H1 (cell line): Measurements from ENCODE around the gene KIF5A. TPM values are rescaled to one million over a fixed set of nuclear protein-coding genes. Genes with fewer than 3 reads are reported as not detected.

Source experiments
- CTCF ChIA-PET: fragments of 300-600 bp; sonication (Branson Sonifier 250); formaldehyde crosslinking; loops from one replicate; lab custom pipeline; 2021; ENCODE audit not compliant: partially characterized antibody; lab: Charles Lee
- POLR2A ChIA-PET: fragments of 300-600 bp; sonication (Branson Sonifier 250); formaldehyde crosslinking; loops from one replicate; lab custom pipeline; 2021; ENCODE audit warnings: inconsistent platforms; ENCODE audit not compliant: partially characterized antibody; lab: Charles Lee
- DNase-seq, 2 experiments: peaks; one replicate each; pipeline versions ENCODE4 v3.0.0 to v3.0.0-alpha.2; 2010 to 2022; ENCODE audit warnings: low spot score in 2 of 2, low read depth in 1 of 2, mixed read lengths in 1 of 2
- FAIRE-seq: peaks from 2 replicates; lab custom pipeline; 2011; peaks lifted over from hg19 to GRCh38; lab: Jason Lieb, UNC
- H2AFZ ChIP-seq: 2 replicates; pipeline ENCODE4 v1.8.1; 2012; ENCODE audit warnings: low read length, inconsistent platforms
- H2AK5ac ChIP-seq: 2 replicates; pipeline ENCODE4 v1.6.1; 2013; ENCODE audit warnings: low read depth, low read length
- H2BK120ac ChIP-seq: replicated peaks from 2 replicates; pipeline ENCODE3; 2013; ENCODE audit warnings: low read depth, low read length, inconsistent platforms
- H2BK12ac ChIP-seq: 2 replicates; pipeline ENCODE4 v1.6.1; 2013; ENCODE audit warnings: low read depth, low read length
- H2BK15ac ChIP-seq: 2 replicates; pipeline ENCODE4 v1.6.1; 2013; ENCODE audit warnings: low read length
- H2BK20ac ChIP-seq: 2 replicates; pipeline ENCODE4 v1.6.1; 2013; ENCODE audit warnings: low read length
- H2BK5ac ChIP-seq: 2 replicates; pipeline ENCODE4 v1.6.1; 2013; ENCODE audit warnings: low read depth, low read length
- H3K14ac ChIP-seq: 2 replicates; pipeline ENCODE4 v1.6.1; 2013; ENCODE audit warnings: inconsistent platforms; ENCODE audit not compliant: insufficient read length
- H3K18ac ChIP-seq: 2 replicates; pipeline ENCODE4 v1.6.1; 2013; ENCODE audit warnings: low read length; ENCODE audit errors: extremely low read depth
- H3K23ac ChIP-seq: 2 replicates; pipeline ENCODE4 v1.6.1; 2013; ENCODE audit warnings: inconsistent platforms; ENCODE audit not compliant: insufficient read length
- H3K23me2 ChIP-seq: 2 replicates; pipeline ENCODE4 v1.6.1; 2013; ENCODE audit warnings: low read depth, low read length
- H3K27ac ChIP-seq: 2 replicates; pipeline ENCODE4 v1.6.1; 2011; ENCODE audit warnings: low read depth, low read length, inconsistent platforms
- H3K27me3 ChIP-seq, 4 experiments: replicated peaks in 1 of 4; 1 replicate in 1 of 4; 2 replicates in 3 of 4; pipeline versions ENCODE4 v1.6.1 to v1.8.1; 2011 to 2013; ENCODE audit warnings: low read length in 3 of 4, mild to moderate bottlenecking in 3 of 4, inconsistent platforms in 2 of 4, mixed read lengths in 2 of 4, moderate library complexity in 1 of 4; ENCODE audit not compliant: control insufficient read depth in 3 of 4, insufficient read depth in 3 of 4; ENCODE audit errors: extremely low read depth in 1 of 4
- H3K36me3 ChIP-seq, 4 experiments: 2 replicates each; pipeline versions ENCODE4 v1.6.1 to v1.8.1; 2011 to 2013; ENCODE audit warnings: mild to moderate bottlenecking in 4 of 4, low read length in 3 of 4, moderate library complexity in 2 of 4, control low read depth in 1 of 4, inconsistent platforms in 1 of 4; ENCODE audit not compliant: insufficient read depth in 4 of 4, control insufficient read depth in 2 of 4
- H3K4ac ChIP-seq: replicated peaks from 2 replicates; pipeline ENCODE3; 2013; ENCODE audit warnings: low read length, low read depth, mixed read lengths, inconsistent platforms; ENCODE audit not compliant: insufficient read length
- H3K4me1 ChIP-seq, 4 experiments: replicated peaks in 1 of 4; 1 replicate in 1 of 4; 2 replicates in 3 of 4; pipeline versions ENCODE4 v1.6.1 to v1.8.1; 2011 to 2013; ENCODE audit warnings: low read length in 3 of 4, inconsistent platforms in 2 of 4, mixed read lengths in 1 of 4; ENCODE audit not compliant: insufficient read depth in 4 of 4, control insufficient read depth in 3 of 4
- H3K4me2 ChIP-seq, 2 experiments: 2 replicates each; pipeline versions ENCODE4 v1.6.1 to v1.8.1; 2011 to 2013; ENCODE audit warnings: low read depth in 2 of 2, low read length in 2 of 2, control low read depth in 1 of 2, inconsistent platforms in 1 of 2, mild to moderate bottlenecking in 1 of 2; ENCODE audit not compliant: insufficient read depth in 1 of 2
- H3K4me3 ChIP-seq, 4 experiments: fragments of 200-600, 300-600 bp in 1 of 4; sonication (generic), shearing (Covaris generic), sonication (Bioruptor Twin) in 1 of 4; 2 replicates each; pipeline versions ENCODE4 v1.5.1 to v1.8.1; 2011 to 2016; ENCODE audit warnings: low read length in 4 of 4, low read depth in 3 of 4, control low read depth in 2 of 4, inconsistent platforms in 2 of 4, mild to moderate bottlenecking in 2 of 4, mixed read lengths in 1 of 4, moderate library complexity in 1 of 4; ENCODE audit not compliant: insufficient read depth in 2 of 4; ENCODE audit errors: extremely low read depth in 1 of 4
- H3K56ac ChIP-seq: replicated peaks from 2 replicates; pipeline ENCODE3; 2013; ENCODE audit warnings: low read depth, mild to moderate bottlenecking, mixed read lengths, low read length, inconsistent platforms; ENCODE audit not compliant: insufficient read length
- H3K79me1 ChIP-seq: 2 replicates; pipeline ENCODE4 v1.6.1; 2013; ENCODE audit warnings: low read depth, low read length, control low read depth
- H3K79me2 ChIP-seq, 2 experiments: 2 replicates each; pipeline versions ENCODE4 v1.6.1 to v1.8.1; 2012 to 2013; ENCODE audit warnings: low read length in 2 of 2, mild to moderate bottlenecking in 2 of 2, inconsistent platforms in 1 of 2; ENCODE audit not compliant: insufficient read depth in 2 of 2, control insufficient read depth in 1 of 2
- H3K9ac ChIP-seq, 4 experiments: replicated peaks in 1 of 4; 1 replicate in 1 of 4; 2 replicates in 3 of 4; pipeline versions ENCODE4 v1.6.1 to v1.8.1; 2011 to 2013; ENCODE audit warnings: low read depth in 3 of 4, low read length in 3 of 4, control low read depth in 2 of 4, mild to moderate bottlenecking in 2 of 4, moderate library complexity in 2 of 4, inconsistent platforms in 1 of 4; ENCODE audit errors: extremely low read depth in 1 of 4
- H3K9me3 ChIP-seq, 2 experiments: 2 replicates each; pipeline versions ENCODE4 v1.6.1 to v1.8.1; 2012 to 2013; ENCODE audit warnings: mild to moderate bottlenecking in 2 of 2, moderate library complexity in 2 of 2, control low read depth in 1 of 2, inconsistent platforms in 1 of 2, low read depth in 1 of 2, low read length in 1 of 2, mixed read lengths in 1 of 2; ENCODE audit not compliant: insufficient read depth in 2 of 2
- H4K20me1 ChIP-seq, 2 experiments: replicated peaks in 1 of 2; 2 replicates each; pipeline versions ENCODE3 to v1.8.1; 2011 to 2013; ENCODE audit warnings: inconsistent platforms in 2 of 2, low read length in 2 of 2, mild to moderate bottlenecking in 1 of 2; ENCODE audit not compliant: insufficient read depth in 2 of 2, control insufficient read depth in 1 of 2
- H4K5ac ChIP-seq: 2 replicates; pipeline ENCODE4 v1.6.1; 2013; ENCODE audit warnings: low read length, low read depth, mixed read lengths, inconsistent platforms; ENCODE audit not compliant: insufficient read length
- H4K8ac ChIP-seq: 2 replicates; pipeline ENCODE4 v1.8.0; 2013; ENCODE audit warnings: mild to moderate bottlenecking, moderate library complexity, low read length, inconsistent platforms; ENCODE audit not compliant: insufficient read depth; ENCODE audit errors: extremely low read depth
- H4K91ac ChIP-seq: replicated peaks from 2 replicates; pipeline ENCODE3; 2013; ENCODE audit warnings: low read length, mixed read lengths, inconsistent platforms; ENCODE audit not compliant: insufficient read length
- BRCA1 ChIP-seq: IDR thresholded peaks from 2 replicates; pipeline ENCODE4 v1.6.1; 2012; ENCODE audit warnings: low read depth, low read length, improper control_type of control experiment
- CBX5 ChIP-seq: fragments of 300-800, 300-1000 bp; sonication (generic); IDR thresholded peaks from 2 replicates; pipeline ENCODE4 v1.7.1; 2016; ENCODE audit warnings: antibody characterized with exemption, low read length, low read depth
- CHD1 ChIP-seq: IDR thresholded peaks from 2 replicates; pipeline ENCODE4 v1.6.1; 2012; ENCODE audit warnings: low read depth, low read length, improper control_type of control experiment
- CTBP2 ChIP-seq: IDR thresholded peaks from 2 replicates; pipeline ENCODE4 v1.7.0; 2011; ENCODE audit warnings: borderline replicate concordance, mild to moderate bottlenecking, moderate library complexity, mixed read lengths, low read length; ENCODE audit not compliant: insufficient read depth, insufficient read length
- EP300 ChIP-seq, 2 experiments: IDR thresholded peaks; 1 replicate in 1 of 2; 2 replicates in 1 of 2; pipeline ENCODE4 v1.6.1; 2011 to 2012; ENCODE audit warnings: low read depth in 2 of 2, low read length in 2 of 2, mild to moderate bottlenecking in 2 of 2, borderline replicate concordance in 1 of 2, inconsistent platforms in 1 of 2, moderate library complexity in 1 of 2
- GTF2F1 ChIP-seq: IDR thresholded peaks from 2 replicates; pipeline ENCODE4 v1.6.1; 2012; ENCODE audit warnings: low read depth, low read length, improper control_type of control experiment, borderline replicate concordance
- KDM1A ChIP-seq: fragments of 200-600, 300-600 bp; sonication (generic); IDR thresholded peaks from 2 replicates; pipeline ENCODE4 v1.7.1; 2016; ENCODE audit warnings: mild to moderate bottlenecking, low read length, borderline replicate concordance
- SIX5 ChIP-seq: IDR thresholded peaks from 2 replicates; pipeline ENCODE4 v1.6.1; 2011; ENCODE audit warnings: mild to moderate bottlenecking, low read depth, low read length
- SP1 ChIP-seq: IDR thresholded peaks from 2 replicates; pipeline ENCODE4 v1.6.1; 2011; ENCODE audit warnings: low read depth, low read length
- TCF12 ChIP-seq: IDR thresholded peaks from 2 replicates; pipeline ENCODE4 v1.6.1; 2011; ENCODE audit warnings: low read depth, mild to moderate bottlenecking, low read length
- TEAD4 ChIP-seq: IDR thresholded peaks from 2 replicates; pipeline ENCODE4 v1.6.1; 2012; ENCODE audit warnings: low read depth, low read length, inconsistent platforms, mixed read lengths
- ZNF274 ChIP-seq: IDR thresholded peaks from 2 replicates; pipeline ENCODE4 v1.7.0; 2012; ENCODE audit warnings: low read length, borderline replicate concordance; ENCODE audit errors: extremely low read depth
- WGBS, 2 experiments: shearing (Covaris generic) in 1 of 2; methylation state at CpG; one replicate each; pipeline versions ENCODE4 v1.1.6 to v1.1.7; 2013 to 2015; ENCODE audit warnings: low lambda C conversion rate in 2 of 2, mixed read lengths in 2 of 2, inconsistent platforms in 1 of 2, low coverage in 1 of 2, missing lambda C conversion rate in 1 of 2; ENCODE audit not compliant: insufficient replicate concordance in 2 of 2, insufficient coverage in 1 of 2, insufficient read length in 1 of 2; ENCODE audit errors: extremely low coverage in 1 of 2, missing lambda C conversion rate in 1 of 2; 5-methylcytosine and 5-hydroxymethylcytosine counted together
- polyA plus RNA-seq, 7 experiments: library from polyadenylated mRNA; depleted of rRNA in 3 of 7; stranded (reverse) in 5 of 7; unstranded in 2 of 7; fragments of >200 nt in 5 of 7; fragments of 200-250 nt in 2 of 7; gene quantifications; 1 replicate in 5 of 7; 2 replicates in 1 of 7; 4 replicates in 1 of 7; pipeline versions ENCODE4 v1.2.1 to v1.2.3, GENCODE V29; 2011 to 2013; ENCODE audit warnings: missing spikeins in 2 of 7, mixed read lengths in 2 of 7
- total RNA-seq: library from RNA; stranded (reverse); fragmentation: NEBNext Ultra II Directional; extraction: Animal tissue kit (Norgen Biotek cat#: 25700); gene quantifications from 2 replicates; pipeline ENCODE4 v1.2.1, GENCODE V29; 2021
- TF ChIP-seq, protein P1 (sequence below): IDR thresholded peaks from 2 replicates; pipeline ENCODE4 v1.6.1; 2012; ENCODE audit warnings: low read length, inconsistent platforms

Gene KIF5A
- total and polyA plus RNA-seq, 2 of the 8 experiments (the other 6 are each of a cell fraction or from before 2014, with no cell fraction given): 10.7 to 21.9 TPM

DNA sequence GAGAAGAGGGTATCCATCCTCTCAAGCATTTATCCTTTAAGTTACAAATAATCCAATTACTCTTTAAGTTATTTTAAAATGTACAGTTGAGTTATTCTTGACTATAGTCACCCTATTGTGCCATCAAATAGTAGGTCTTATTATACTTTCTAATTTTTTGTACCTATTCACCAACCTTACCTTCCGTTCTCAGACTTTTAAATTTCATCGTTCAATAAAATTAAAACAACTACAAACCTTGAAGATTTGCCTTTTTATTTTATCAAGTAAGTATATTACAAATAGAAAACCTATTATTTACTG lies 1.9 kb upstream of the KIF5A start:
- no peaks in the 10 kb centered on the region for H3K9me3 ChIP-seq
- H3K18ac ChIP-seq: no peak overlapping the region
- no peak overlapping the region for H2BK5ac ChIP-seq
- peaks cover 8% of the 10 kb centered on the region for H3K79me1 ChIP-seq
- H2BK12ac ChIP-seq: no peak overlapping the region
- H3K56ac ChIP-seq: no peak overlapping the region
- H3K9ac ChIP-seq: no peak overlapping the region
- peaks cover 19% of the 10 kb centered on the region for H3K23me2 ChIP-seq
- ChIA-PET CTCF (no interaction called here), POLR2A (interaction anchor here (1.1 to 2.0 kb wide), 3 partner anchors 10 to 28 kb away, joined by 3 to 12 read pairs (median 5); partner anchors contain the start of gene DDIT3)
- H2AK5ac ChIP-seq: no peak overlapping the region
- H2BK15ac ChIP-seq: no peak overlapping the region
- no peak overlapping the region for H4K8ac ChIP-seq
- no peak overlapping the region for H3K4ac ChIP-seq
- H2BK120ac ChIP-seq: no peak overlapping the region
- H2BK20ac ChIP-seq: no peak overlapping the region
- WGBS, 2 experiments: 88 to 100% methylated on average over 2 of the region's 2 CpGs
- no peak overlapping the region for H2AFZ ChIP-seq
- peaks cover 9 to 12% of the 10 kb centered on the region in 2 experiments for H4K20me1 ChIP-seq
- H3K27ac ChIP-seq: no peak overlapping the region
- H3K4me3 ChIP-seq: no peak overlapping the region
- H3K4me2 ChIP-seq: no peak overlapping the region; a peak in 1 of 4 replicates
- DNase-seq: no peak
- H3K79me2 ChIP-seq: peaks cover 4 to 46% of the 10 kb centered on the region in 2 experiments; a peak in 3 of 4 replicates
- no peak overlapping the region for H3K14ac ChIP-seq
- no peak overlapping the region for H4K91ac ChIP-seq
- FAIRE-seq: no peak
- no peak overlapping the region for H3K23ac ChIP-seq
- H3K4me1 ChIP-seq: peaks cover 9 to 29% (median 11%) of the 10 kb centered on the region in 4 experiments; a peak in 6 of 7 replicates
- peaks cover 0 to 5% (median 3%) of the 10 kb centered on the region in 4 experiments; a peak in 2 of 7 replicates for H3K27me3 ChIP-seq
- no peak overlapping the region for H4K5ac ChIP-seq
- H3K36me3 ChIP-seq: no peaks in the 10 kb centered on the region
- TF ChIP-seq, protein P1, sequence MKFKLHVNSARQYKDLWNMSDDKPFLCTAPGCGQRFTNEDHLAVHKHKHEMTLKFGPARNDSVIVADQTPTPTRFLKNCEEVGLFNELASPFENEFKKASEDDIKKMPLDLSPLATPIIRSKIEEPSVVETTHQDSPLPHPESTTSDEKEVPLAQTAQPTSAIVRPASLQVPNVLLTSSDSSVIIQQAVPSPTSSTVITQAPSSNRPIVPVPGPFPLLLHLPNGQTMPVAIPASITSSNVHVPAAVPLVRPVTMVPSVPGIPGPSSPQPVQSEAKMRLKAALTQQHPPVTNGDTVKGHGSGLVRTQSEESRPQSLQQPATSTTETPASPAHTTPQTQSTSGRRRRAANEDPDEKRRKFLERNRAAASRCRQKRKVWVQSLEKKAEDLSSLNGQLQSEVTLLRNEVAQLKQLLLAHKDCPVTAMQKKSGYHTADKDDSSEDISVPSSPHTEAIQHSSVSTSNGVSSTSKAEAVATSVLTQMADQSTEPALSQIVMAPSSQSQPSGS: no peak
- TF ChIP-seq CBX5 (no peak), EP300 (IDR thresholded peaks at IDR 0.05; ENCODE audit: borderline replicate concordance in 1 of 2, low read depth in 2 of 2, low read length in 2 of 2) (no peak), KDM1A (no peak), TEAD4 (no peak), CTBP2 (no peak), GTF2F1 (no peak), SP1 (no peak), CHD1 (no peak), BRCA1 (no peak), SIX5 (no peak), ZNF274 (no peak), TCF12 (no peak)
